ENCODE data around the gene HLCS.

HLCS gene

DNA sequence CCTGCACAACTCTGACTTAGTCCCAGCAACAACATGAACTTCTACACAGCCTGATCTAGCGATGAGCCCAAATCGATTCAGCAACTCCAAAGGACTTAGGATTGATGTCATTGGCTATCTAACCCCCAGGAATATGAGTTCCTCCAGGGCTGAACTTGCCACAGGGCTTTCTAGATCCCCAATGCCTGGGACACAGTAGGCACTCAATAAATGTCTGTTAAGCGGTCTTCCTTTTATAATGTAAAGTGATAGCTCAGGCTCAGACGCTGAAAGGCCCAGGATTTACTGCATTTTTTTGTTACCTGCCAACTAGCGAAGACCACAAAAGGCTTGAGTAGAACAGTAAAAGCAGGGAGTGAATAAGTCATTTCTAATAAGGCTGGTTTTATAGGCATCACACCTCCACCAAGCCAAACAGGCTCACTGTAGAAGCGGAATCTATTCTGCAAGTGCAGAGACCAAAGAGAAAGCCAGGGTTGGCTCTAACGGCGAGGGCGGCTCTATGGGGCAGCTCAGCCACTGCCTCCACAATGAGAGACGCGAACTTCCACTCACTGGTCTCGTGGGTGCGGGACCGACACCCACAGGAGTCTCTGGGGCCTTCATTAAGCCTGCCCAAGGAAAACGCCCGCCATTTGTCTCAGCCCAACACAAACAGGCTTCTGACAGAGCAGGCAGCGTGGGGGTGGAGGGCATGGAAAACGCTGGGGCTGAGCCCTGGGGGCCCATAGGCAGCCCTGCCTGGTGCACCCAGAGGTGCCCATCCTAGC lies 52.0 kb downstream of the HLCS start:
- no peak for DNase-seq

DNA sequence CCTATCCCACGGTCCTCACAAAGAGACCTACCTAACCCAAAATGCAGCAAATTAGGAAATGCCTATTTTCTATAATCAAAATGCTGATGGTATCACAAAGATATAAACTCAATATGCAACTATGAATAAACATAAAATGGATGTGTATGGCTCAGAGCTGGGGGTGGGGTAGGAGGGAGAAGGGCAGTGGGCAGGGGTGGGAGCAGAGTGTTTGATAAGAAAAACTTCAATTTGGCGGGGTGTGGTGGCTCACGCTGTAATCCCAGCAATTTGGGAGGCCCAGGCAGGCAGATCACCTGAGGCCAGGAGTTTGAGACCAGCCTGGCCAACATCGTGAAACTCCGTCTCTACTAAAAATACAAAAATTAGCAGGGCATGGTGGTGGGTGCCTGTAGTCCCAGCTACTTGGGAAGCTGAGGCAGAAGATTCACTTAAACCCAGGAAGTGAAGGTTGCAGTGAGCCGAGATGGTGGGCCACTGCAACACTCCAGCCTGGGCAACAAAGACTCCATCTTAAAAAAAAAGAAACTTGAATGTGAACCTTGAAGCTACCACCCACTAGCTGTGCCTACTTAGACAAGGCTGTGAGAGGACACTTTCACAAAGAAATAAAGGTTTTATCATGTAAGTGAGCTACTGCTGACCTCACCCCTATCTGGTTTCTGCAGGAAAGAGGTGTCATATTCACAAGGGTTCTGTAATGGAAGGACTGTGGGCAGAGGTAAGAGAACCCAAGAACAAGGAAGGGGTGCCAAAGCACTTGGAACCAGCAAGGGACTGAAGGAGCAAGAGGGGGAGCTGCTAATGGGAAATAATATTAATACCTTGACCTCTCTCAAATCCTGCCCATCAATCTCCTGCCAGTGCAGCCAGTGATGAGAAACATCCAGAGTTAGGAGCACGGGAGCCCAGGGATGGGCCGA lies 53.0 kb downstream of the HLCS start:
- DNase-seq, result no peak

DNA sequence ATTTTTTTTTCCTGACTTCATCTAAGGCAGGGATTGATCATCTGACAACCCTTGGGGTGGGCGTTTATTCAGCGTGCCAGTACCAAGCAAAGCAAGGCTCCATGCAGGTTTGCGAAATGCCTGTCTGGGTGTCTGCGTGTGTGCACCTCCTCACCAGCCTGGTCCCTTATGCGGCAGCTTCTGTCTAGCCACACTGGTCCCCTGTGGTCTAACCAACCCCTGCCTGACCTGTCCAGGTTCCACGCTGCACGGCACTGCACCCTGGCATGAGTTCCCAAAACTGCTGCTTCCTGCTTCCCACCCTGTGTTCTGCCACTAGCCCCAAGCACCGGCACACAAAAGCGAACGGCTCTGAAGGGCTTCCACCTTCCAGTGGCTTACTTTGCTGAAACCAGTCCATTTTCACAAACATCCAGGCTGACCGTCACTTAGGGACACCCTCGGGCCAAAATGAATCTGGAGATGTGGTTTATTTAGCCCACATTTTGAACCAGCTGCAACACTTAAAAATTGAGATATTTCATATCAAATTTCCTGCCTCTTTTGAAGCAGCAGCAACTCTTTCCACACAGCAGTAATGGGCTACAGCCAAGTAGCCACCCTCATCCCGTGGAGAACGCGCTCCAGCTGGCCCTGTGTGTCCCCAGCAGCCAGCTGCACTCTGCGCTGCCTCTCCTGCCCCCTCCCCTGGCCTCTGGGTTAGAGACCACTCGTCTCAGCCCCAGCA lies 55.7 kb downstream of the HLCS start:
- no peak for DNase-seq

DNA sequence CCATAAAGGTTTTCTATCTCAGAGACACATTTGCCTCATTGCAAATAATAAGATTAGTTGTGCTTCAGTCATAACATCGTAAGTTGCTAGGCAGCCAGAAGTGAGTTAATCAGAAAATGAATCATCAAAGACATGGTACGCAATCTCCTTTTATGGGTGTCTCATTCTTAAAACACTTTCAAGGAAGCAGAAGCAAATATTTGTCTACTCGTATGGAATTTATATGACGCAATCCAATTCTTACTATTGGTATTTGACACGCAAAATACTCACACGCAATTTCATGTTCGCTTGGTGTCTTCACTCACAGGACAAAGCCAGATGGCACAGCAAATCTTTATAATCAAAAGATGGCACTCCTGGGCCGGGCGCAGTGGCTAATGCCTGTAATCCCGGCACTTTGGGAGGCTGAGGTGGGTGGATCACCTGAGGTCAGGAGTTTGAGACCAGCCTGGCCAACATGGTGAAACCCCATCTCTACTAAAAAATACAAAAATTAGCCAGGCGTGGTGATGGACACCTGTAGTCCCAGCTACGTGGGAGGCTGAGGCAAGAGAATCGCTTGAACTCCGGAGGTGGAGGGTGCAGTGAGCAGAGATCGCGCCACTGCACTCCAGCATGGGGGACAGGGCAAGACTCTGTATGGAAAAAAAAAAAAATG lies 56.4 kb downstream of the HLCS start:
- DNase-seq, result no peak

DNA sequence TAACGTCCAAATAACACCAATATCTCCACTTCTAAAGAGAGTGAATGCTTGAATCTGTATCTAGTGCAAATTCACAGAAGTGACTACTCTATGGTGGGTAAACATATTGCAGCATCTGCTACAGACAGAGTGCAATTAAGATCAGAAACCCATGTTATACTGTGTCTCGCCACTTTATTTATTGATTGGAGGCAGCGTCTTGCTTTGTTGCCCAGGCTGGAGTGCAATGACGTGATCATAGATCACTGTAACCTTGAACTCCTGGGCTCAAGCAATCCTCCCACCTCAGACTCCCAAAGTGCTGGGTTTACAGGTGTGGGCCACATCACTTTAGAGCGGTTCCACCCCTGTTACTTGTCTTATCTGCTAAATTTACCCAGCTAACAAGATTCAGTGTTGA lies 57.0 kb downstream of the HLCS start:
- DNase-seq, result no peak

DNA sequence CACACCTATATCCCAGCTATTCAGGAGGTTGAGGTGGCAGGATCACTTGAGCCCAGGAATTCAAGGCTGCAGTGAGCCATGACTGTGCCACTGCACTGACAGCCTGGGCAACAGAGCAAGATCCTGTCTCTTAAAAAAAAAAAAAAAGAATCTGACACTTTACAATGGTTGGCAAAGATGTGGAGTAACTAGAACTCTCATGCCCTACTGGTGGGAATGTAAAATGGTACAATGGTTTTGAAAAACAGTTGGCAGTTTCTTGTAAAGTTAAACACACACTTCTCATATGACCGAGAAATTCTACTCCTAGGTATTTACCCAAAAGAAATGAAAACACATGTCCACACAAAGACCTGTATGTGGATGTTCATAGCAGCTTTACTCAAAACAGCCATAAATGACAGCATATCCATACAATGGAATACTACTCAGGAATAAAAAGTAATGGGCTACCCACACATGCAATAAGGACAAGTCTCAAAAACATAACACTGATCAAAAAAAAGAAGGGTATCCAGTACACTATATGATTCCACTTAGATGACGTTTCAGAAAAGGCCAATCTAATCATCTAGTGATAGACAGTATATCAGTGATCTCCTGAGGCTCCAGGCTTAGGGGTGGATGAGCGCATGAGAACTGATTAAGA lies 58.1 kb downstream of the HLCS start:
- DNase-seq, result no peak

DNA sequence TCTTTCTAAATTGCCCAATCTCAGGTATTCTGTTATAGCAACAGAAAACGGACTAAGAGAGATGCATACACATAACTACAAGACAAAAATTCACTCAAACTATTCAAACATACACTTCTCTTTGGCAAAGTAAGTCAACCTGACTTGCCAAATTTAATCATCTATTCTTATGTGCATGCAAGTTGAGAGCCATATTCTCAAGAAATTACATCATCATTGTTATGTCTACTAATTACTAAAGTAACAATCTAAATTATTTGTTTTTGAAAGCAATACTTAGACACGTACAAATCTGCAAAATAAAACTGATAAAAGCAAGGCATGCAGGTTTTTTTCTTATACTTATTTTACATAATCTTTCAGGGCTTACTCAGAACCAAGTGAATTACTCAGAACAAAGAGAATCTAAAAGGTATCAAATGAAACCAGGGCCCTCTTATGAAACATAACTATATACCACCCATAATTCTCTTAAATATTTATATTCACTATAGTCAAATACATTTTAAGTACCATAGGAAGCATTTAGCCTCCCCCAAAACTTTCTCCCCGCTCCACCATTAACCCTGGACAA lies 62.3 kb downstream of the HLCS start:
- DNase-seq, result no peak

DNA sequence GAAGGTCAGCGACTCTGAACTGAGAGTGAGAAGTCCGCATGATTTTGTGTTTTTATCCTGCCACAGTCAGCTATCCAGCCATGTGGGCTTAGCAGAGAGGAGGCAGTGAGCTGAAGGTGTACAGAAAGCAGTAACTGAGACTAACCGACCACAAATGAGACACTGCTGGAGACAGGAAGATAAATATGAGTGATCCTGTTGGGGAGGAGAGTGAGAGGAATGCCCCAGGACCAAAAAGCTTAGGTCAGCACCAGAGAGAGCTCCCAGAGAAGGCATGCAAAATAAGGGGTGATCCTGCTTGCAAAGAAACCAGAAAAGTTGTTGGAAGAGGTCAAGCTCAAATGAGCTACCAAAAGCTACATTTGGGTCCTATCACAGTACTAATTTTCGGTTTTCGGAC lies 63.7 kb downstream of the HLCS start:
- no peak for DNase-seq

DNA sequence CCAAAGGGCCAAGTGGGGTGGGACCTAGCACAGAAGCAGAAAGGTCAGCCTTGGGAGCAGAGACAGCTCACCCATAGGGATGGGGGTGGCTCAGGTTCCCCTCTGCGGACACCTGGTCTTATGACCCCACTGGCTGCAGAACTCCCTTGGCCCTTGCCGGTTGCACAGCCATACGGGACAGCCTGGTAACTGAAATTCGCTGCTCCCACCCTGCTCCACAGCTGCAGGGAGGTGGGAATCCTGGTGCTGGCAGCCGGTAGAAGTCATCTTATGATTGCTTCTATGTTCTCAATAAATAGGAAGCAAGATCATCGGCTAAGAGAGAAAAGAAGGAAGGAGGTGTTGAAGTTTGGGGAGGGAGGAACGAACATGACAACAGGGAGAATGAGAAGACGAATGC lies 64.1 kb downstream of the HLCS start:
- DNase-seq, result no peak

DNA sequence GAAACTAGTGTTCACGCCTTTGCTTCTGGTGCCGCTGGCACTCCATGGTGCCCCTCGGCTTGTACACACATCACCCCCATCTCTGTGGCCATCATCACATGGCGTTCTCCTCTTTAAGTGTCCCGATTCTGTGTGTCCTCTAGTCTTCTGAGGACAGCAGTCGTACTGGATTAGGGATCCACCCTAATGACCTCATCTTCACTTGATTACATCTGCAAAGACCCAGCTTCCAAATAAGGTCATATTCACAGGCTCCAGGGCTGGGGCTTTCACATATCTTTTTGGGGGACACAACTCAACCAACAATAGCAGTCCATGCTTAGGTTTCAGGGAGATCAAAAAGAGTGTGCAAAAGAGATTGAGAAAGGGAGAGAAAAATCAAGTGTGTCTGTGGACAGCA lies 64.9 kb downstream of the HLCS start:
- DNase-seq, result no peak

DNA sequence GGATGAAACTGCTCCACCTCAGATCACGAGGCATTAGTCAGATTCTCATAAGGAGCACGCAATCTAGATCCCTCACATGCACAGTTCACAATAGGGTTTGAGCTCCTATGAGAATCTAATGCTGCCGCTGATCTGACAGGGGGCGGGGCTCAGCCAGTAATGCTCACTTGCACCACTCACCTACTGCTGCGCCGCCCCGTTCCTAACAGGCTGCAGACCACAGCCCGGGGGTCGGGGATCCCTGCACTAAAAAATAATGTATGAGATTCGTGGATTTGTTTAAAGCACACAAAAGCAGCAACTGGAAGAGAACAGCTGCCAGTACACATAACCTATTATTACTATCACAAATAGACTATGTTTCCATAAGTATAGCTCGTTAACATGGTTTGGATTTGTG lies 72.9 kb downstream of the HLCS start:
- no peak for DNase-seq

DNA sequence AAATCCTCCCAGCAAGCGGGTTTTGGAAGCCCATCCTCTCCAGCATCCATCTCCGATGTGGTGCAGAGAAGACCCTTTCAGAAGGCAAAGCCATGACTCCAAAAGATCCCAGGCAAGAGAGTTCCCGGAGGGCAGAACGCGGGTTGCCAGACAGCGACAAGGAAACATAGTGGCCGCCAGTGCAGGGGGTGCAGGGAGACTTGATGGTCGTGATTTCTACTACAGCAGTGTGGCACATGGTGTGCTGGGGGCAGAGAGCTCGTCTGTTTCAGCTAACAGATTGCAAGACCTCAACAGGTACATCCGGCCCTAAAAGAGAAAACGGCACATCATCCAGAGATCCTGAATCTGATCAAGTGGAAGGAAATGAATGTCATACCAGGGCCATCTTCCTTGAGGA lies 74.3 kb downstream of the HLCS start:
- DNase-seq, result no peak

DNA sequence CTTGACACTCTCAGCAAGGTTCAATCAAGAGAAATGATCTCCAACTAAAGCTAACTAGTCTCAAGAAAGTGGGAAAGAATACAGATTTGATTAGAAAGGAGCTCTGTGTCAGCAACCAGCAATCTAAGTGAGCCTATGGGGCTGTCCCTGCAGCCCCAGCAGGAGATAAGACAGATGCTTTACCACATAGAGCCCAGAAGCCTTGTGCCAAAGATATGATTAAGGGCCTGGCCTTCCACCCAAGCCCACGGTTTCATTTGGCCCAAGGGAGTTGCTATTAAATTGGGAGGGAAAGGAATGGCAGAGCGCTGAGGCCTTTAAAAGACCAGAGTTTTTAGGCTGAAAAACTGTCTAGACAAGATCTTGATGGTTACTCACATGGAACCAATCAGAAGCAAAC lies 74.8 kb downstream of the HLCS start:
- no peak for DNase-seq

DNA sequence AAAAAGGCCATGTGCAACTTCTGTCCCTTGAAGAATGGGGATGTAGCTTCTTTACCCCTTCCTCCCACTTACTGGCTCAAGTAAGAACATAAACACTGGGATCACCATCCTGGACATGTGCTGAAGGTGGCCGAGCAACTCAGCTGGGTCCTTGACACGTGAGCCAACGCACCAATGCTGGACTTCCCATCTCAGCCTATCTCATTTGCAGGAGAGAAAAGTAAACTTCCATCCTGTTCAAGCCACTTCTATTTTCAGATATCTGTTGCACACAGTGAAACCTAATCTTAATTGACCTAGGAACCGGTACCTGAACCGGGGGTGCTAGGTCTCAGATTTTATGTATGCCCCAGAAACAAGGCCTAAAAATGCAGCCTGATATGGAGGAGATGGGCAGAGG lies 75.3 kb downstream of the HLCS start:
- no peak for DNase-seq

DNA sequence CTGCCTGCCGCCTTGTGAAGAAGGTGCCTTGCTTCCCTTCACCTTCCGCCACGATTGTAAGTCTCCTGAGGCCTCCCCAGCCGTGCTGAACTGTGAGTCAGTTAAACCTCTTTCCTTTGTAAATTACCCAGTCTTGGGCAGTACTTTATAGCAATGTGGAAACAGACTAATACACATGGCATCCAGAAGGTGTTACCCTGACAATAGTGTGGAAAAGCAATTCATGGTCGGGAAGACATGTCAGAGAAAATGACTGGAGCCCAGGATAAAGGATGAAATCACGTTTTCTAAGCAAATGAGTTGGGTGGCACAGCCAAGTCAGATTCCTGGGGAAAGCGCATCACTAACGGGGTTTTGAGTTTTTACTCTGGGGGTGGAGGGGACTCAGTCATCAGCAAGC lies 76.4 kb downstream of the HLCS start:
- DNase-seq, result no peak

DNA sequence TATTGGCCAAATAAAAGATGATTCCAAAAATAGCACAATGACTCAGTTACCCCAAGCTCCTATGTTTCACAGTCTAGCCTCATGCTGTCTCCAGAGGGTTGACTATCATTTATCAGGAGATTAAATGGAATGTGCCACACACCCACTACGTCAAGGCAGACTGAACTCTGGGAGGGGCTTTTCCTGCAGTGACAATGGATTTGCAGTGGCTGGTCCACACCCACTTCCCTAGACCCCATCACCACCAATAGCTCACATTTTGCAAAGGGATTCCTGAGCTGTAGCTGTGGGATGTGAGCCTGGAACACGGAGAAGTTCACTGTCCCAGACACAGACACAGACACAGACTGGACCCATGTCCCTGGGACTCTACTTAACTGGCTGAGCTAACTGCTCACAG lies 77.1 kb downstream of the HLCS start:
- DNase-seq, result no peak

DNA sequence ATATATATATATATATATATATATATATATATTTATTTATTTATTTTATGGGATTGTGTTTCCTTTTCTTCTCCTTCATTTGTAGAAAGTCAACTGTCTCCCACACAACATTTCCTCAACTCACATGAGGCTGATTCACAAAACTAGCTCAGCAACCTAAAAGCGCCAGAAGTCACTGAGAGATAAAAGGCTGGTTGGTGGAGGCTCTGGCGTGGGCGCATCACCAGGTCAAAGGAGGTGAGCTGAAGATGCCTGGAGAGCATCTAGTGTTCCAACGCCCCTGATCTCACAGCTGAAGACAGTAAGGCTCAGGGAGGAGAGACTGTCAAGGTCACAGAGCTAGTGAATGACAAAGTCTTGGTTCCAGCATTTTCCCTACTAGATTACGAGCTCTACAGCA lies 78.0 kb downstream of the HLCS start:
- no peak for DNase-seq

DNA sequence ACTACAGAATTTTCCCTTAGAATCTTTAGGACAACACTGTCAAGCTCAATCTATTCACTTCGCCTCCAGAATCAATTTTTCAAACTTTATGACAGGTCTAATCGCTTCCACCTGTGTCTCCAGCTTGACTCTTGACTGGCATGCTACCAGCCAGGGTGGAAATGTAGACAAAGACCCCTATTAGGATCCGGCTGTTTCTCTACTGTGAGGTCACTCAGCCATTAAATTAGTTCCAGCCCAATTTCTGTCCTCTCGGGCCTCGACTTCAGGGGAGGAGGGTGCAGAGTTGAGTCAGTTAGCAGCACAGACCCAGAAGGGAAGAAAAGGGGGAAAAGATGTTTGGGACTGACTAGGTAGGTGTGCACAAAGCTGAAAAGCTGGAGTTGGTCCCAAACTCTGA lies 78.5 kb downstream of the HLCS start:
- DNase-seq, result no peak

DNA sequence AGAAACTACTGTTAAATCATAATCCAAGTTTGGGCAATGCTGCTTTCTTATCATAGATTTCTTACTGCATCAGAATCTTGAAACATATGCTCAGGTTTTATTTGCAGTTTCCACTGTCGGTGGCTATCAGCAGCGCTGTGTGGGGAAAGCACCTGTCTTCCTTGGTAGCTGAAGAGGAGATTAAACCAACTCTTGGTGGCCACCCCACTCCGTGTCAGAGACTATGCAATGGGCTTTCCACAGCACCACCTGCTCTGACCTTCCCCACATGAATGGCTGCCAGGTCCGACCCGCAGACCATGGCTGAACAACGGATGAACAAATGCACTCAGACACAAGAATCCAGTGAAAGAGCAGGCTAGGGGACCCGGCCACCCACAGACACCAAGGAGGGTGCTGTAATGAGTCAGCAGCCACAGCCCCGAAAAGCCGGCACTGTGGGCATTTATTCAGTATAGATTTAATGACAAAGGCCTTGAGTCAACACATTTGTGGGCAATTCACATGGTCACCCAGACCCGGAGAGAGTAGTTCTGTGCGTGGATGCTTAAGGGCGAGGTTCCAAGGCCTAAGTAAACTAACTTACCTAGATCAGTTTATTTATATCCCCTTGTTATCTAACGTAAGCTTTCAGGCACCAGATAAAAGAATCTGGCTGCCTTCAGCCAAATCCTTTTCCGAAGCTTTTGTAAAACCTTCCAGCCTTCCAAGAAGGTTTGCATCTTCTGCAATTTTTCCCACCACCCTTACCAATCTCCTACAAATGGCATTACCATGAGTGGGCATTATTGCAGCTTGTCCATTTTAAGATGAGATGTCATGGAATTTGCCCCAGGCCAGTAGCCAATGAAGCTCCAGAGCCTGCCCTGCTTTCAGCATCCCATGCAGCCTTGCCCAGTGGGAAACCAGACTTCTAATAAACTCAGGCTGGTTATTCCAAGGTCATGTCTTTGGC lies 82.7 kb downstream of the HLCS start:
- no peak for DNase-seq

DNA sequence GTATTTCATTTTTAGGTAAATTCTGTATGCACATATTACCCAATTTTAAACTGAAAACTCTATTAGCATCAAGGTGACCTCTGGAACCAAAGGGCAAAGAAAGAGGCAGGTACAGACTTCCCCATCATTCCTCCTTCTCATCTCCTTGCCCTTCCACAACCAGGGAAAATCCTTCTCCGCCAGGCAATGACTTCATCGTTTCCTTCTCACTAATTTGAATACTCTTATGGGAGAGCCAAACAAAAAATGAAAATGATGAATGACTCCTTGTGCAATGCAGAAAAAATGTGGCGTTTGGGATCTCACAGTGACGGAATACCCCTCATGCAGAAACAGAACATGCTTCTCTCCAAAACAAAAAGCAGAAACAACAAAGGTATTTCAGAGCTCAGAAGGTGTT lies 83.7 kb downstream of the HLCS start:
- DNase-seq, result no peak

DNA sequence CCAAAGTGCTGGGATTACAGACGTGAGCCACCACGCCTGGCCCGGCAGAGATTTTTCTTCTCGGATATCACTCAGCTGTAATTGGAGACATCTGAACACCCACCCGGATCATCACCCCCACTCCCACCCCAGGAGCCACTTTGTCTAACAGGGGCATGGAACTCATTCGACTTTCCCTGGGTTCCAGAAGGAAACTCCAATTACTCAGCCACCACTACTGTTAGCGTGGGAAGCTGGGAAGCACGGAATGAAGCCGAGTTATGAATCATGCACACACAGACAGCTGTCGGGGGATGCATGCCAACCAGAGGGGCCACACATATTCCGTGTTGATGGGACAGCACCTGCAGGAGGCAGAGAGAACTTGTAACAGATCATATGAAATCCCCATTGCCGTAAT lies 85.2 kb downstream of the HLCS start:
- no peak for DNase-seq
